HG02840 (cell line): ENCODE data around the gene ALDH3B1.

Experiments
- ATAC-seq: cut with Tn5 transposase; IDR thresholded peaks from one replicate; pipeline ENCODE4 v1.9.1; 2021; ENCODE audit warnings: mild to moderate bottlenecking, moderate library complexity, moderate number of reproducible peaks; ENCODE audit not compliant: unreplicated experiment, low FRiP score

The ALDH3B1 gene

DNA sequence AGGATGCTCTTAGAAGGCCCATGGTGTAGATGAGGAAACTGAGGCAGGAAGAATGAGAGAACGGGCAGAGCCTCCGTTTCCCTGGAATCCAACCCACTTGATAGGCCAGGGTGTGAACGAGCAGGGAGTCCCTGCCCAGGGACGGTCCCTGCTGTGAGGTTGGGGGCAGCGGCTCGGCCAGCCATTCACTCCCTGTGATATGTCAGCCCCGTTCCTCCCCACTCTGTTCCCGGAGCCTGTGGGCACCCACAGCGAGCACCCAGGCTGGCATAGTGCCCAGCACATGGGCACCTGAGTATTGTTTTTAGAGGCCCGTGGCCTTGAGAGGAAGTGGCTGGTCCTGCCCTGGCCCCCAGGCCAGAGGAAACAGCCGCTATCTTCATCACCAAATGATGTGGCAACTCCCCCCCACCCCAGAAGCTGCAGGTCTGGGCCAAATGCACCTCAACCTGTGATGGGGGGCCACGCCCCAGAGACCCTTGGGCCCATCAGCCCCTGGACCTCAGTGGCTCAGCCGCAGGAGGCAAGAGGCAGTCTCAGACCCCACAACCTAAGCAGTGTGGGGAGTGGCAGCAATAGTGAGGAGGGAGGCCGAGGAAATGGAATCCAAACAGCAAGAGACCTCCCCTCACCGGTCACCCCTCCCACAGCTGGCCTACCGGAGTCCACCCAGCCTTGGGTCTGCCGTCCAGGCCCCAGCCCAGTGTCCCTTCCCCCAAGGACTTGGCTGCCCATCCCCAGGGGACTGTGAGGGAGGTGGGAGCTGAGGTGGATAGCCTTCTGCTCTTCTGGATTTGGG, 2.1 kb downstream of the ALDH3B1 start:
- no peak for ATAC-seq

DNA sequence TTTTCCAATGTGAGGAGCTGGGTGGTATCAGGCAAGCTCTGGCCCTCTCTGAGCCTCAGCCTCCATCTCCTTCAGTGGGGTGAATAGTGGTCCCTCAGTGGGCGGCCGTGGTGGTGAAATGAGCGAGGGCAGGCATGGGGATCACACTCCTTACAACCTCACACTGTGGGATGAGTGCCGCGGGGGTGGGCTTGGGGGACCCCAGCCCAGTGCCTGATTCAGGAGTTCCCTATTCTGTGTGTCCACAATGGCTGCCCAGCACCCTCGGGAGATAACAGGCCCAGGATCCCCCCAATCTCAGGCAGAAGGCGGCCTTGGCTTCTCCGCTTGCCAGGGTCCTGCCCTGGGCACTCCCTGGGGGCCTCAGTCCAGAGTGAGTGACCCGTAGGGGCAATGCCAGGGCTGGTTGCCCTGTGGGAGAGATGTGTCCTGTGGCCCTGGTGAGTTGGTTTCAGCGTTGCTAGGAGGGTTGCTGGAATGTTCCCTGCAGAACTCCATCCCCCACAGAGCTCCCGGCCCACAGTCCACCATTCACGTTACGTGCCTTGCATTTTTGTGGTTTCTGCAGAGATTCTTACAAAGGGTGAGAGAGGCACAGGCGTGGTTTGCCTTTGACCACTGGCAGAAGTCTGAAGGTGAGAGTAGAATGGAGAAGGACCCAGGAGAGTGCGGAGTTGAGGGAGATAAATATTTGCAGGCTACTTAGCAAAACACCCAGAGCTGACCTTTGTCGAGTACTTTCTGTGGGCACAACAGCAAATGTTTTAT, 2.9 kb downstream of the ALDH3B1 start:
- ATAC-seq, result no peak

DNA sequence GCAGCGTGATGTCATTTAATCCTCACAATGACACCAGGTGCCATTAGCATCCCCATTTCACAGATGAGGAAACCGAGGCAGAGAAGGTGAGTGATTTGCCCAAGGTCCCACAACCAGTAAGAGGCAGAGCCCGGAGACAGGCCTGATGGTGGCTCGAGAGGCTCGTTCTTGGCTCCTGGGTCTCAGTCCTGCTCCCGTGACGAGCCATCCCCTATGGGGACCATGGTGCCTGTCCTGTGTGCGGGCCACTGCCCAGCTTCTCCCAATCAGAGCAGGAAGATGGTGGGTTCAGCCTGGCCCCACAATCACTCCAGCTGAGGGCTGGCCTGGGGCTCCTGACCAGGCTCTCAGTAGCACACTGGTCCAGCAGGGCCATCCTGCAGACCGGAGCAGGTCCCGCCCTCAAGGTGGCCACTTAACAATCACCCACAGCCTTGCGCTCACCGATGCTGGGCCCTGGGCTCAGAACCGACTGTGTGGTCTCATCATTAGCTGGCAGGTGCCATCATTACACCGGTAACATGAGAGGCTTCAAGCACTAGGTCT, 3.6 kb downstream of the ALDH3B1 start:
- ATAC-seq, result no peak

DNA sequence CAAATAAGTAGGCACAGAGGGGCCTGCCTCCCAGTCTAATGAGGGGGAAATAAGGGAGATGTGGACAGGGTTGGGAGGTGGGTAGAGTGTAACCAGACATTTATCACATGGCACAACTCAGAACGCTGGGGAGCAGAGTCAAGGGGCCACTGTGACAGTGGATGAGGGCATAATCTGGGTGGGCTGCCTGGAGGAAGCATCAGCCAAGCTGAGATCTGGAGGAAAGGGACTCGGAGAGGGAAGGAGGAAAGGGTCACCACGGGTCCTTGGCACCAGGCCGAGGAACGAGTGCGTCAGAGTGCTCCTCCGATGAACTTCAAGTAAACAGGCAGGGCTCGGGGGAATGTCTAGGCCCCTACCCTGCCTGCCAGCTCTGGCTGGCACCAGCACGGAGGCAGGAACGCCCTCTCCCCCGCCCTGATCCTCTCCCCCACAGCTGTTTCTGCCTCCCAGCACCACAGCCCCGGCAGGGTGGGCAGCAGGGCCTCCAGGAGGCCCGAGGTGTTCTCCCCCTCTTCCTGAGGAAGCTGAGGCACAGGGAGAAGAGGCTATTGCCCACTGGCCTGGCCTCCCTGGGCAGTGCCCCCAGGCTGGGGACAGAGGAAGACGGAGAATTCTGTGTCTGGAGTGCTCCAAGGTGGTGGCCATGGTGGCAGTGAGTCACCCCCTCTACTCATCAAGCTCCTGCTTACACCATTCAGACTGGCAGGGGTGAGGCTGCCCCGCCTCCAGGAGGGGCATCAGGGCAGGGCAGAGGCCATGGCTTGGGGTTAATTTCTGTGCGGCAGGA, 4.2 kb downstream of the ALDH3B1 start:
- ATAC-seq, result no peak

DNA sequence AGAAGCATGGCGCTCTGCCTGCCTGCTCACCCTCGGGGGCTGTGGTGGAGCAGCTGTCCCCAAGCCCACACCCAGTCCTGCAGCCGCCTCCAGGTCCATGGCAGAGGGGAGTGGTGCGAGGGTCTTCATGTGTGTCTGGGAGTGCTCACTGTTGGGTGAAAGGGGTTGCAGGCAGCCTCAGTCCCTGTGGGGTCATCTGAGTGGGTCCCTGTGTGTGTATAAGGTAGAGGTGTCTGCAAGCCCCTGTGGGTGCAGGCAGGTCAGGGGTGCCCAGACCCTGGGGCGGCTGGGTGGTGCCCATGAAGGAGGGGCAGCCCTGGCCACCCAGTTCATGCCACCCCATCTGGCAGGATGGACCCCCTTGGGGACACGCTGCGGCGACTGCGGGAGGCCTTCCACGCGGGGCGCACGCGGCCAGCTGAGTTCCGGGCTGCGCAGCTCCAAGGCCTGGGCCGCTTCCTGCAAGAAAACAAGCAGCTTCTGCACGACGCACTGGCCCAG, 4.9 kb downstream of the ALDH3B1 start:
- no peak for ATAC-seq

DNA sequence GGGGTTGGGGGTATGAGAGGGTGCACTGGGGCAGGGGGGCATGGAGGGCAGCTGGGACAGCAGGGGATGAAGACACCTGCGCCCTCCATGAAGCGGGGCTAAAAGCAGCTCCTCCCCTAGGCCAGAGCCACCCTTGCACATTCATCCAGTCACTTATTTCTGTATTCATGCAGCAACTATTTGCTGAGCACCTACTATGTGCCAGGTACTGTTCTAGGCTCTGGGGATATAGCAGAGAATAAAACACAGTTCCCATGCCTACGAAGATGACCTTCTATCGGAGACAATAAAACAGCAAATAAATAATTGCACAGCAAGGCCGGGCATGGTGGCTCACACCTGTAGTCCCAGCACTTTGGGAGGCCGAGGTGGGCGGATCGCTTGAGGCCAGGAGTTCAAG, 5.3 kb downstream of the ALDH3B1 start:
- ATAC-seq, result no peak

DNA sequence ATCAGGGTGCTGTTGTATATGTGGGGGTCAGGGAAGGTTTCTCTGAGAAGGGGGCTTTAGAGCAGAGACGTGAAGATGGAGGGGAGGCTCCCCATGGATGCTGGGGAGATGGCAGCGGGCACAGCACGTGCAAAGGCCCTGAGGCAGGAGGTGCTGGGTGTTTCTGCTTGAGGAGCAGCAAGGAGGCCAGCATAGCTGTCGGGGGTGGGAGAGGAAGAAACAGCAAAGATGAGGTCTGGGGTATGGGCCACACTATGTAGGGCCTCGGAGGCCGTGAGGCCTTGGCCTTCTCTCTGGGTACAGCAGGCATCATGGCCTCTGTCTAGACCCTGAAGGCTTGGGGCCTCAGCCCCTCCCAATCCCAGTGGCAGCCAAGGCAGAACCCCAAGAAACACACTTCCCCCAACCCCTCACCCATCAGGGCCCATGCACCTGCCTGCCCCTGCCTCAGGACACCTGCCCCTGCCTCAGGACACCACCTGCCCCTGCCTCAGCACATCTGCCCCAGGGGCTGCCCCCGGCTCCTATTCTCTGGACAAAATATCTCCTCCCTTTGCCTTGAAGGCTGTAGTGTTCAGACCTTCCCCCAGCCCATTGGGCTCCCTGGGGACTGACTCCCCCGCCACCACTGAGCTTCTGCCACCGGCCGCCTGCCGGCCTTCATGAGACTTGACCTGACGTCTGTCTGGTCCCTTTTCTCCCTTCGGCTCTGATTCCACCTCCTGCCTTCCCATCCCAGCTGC, 6.2 kb downstream of the ALDH3B1 start:
- no peak for ATAC-seq

DNA sequence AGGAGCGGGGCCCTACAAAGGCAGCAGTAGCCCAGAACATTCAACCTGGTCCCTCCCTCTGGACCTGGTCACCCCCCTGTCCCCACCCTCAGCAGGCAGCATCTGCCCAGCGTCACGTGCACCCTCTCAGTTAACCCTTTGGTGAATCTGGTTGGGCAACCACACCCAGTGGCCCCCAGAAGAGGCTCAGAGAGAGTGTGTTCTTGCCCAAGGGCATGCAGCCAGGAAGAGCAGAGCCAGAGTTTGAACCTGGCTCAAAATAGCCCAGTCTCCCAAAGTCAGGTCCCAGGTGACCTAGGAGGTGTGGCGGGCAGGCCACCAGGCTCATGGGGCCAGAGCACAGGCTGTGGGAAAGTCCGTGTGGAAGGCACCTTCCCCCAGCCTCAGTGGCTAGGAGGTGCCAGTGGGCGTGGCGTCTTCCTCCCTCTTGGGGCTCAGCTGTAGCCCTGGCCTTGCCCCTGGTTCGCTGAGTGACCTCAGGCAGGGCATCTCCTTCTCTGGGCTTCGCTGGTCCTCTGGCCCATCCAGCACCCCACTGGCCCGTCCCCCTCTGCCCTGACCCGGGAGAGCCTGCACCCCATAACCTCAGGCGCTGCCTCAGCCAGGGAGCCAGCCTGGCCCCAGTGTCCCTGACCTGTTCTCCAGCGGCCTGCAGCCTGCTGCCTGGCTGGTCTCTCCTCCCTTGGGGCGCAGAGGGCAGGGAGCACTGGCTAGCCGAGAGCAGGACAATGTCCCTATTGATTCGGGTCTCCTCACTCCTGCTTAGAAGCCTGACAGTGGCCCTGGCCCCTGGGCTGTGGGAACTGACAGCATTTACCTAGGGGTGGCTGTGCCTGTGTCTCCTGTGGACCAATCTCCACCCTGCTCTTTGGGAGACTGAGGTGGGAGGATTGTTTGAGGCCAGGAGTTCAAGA, 7.0 kb downstream of the ALDH3B1 start:
- no peak for ATAC-seq

DNA sequence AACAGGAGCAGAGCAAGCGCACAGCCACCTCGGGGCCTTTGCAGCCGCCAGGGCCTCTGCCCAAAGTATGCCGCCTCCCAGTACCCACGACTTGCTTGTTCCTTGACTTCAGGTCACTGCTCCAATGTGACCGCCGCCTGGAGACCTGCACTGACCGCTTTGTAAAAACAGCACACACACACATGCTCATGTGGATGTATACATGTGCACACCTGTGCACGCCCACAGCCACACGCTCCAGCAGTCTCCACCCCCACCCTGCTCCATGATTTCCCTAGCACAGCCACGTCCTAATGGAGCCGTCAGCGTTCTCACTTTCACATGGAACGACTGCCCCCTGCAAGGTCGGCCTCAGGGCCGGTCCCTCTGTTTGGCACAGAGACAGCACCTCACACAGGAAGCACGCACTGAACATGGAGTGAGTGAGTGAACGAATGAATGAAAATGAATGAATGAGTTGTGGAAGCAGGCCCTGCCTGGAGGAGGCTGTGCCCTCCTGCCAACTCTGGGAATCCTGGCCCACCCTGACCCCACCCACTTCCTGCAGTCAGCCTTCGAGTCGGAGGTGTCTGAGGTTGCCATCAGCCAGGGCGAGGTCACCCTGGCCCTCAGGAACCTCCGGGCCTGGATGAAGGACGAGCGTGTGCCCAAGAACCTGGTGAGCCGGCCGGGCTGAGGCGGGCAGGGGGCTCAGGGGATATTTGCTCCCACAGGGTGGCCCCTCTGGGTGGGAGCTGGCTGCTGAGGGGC, 8.0 kb downstream of the ALDH3B1 start:
- ATAC-seq, result no peak

DNA sequence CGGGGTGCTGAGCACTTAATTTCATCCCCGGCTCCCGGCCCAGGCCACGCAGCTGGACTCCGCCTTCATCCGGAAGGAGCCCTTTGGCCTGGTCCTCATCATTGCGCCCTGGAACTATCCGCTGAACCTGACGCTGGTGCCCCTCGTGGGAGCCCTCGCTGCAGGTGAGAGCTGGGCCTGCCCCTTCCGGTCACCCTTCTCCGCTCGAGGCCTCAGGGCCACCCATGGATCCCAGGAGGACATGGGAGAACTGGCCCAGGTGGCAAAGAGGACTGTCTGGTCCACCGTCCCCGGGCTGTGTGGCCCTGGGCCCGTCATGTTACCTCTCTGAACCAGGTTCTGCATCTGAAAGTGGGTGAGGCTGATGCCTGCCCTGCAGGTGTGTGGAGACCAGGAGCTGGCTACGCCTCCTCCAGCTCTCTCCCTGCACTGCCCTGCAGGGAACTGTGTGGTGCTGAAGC, 8.6 kb downstream of the ALDH3B1 start:
- ATAC-seq, result no peak

DNA sequence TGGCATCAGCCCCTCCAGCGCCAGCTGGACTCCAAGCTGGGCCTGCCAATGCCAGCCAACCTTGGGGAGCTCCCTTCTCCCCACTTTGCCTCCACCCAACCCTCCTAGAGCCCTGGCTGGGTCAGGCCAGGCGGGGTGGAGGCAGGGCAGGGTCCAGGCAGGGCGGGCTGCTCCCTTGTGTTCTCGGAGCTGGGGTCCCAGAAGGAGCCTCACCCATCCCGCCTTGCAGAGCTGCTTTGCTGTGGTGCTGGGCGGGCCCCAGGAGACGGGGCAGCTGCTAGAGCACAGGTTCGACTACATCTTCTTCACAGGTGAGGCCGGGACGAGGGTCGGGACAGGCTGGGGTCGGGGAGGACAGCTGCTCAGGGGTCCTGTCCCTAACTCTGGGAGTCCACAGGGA, 9.4 kb downstream of the ALDH3B1 start:
- no peak for ATAC-seq

DNA sequence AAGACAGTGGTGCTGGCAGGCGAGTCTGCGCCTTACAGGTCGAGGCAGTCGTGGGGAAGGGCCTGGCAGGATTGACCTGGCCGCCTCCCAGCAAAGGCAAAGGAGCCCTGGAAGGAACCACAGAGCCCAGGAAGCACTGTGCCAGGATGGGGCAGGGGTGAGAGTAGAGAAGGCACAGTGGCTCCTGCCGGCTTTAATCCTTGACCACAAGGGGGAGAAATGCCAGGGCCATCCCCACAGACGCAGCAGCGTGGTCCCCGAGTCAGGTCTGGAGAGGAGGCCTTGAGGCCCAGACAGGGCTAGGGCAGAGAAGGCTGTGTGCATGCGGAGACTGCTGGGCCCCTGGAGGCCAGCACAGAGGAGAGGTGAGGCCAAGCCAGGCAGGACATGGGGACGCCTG, 10.4 kb downstream of the ALDH3B1 start:
- ATAC-seq, result no peak

DNA sequence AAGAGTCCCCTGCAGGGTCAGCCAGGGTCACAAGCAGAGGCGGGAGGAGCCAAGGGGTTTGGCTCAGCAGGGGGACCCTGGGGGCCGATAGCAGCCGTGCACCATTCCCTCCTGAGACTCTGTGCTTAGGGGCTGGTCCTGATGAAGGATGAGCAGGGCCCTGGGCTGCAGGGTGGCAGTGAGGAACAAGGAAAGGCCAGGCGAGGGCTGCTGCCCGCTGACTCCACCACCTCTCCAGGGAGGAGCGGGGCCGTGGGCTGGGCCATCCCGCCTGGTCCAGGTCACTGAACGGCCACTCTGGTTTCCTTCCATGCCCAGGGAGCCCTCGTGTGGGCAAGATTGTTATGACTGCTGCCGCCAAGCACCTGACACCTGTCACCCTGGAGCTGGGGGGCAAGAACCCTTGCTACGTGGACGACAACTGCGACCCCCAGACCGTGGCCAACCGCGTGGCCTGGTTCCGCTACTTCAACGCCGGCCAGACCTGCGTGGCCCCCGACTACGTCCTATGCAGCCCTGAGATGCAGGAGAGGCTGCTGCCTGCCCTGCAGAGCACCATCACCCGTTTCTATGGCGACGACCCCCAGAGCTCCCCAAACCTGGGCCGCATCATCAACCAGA, 11.2 kb downstream of the ALDH3B1 start:
- no peak for ATAC-seq

DNA sequence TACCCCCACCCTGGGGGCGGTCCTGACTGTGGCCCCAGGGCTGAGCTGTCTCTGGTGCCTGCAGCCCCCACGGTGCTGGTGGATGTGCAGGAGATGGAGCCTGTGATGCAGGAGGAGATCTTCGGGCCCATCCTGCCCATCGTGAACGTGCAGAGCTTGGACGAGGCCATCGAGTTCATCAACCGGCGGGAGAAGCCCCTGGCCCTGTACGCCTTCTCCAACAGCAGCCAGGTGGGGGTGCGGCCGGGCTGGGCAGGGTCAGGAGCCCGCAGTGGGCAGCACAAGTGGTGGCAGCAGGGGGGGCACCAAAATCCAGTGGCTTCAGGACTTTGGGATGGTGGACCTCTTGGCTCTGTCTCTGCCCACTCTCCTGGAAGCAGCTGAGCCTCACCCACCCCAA, 12.4 kb downstream of the ALDH3B1 start:
- ATAC-seq, result no peak

DNA sequence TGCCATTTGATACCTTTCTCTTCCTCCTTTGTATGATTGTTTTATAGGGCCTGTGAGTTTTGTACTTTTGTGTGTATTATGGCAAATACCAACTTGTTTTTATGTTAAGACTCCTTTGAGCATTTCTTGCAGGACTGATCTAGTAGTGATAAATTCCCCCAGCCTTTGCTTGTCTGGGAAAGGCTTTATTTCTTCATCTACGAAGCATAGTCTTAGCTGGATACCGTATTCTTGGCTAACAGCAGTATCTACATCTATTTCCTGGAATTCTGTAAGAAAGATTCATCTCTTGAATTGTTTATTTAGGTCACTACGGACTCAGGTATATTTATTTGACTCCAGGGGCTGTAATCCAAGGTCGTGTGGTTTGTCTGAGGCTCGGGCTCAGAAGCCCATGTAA, 14.4 kb downstream of the ALDH3B1 start:
- no peak for ATAC-seq

DNA sequence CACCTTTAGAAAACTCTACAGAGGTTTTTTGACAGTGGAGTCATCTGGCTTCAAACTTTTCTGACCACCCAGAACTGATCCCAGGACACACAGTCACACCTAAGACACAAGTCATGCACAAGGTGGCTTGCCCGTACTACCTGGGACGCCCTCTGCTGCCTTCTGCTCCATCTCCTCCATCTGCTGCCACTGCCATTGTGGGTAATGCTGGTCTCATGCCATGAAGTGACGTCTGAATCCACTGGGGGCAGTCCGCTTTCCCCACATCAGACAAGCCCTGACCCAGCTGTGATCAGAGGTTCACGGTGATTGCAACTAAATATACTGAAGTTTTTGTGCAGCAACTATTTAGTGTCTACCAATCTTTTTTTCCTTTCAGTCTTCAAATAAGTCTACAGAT, 14.9 kb downstream of the ALDH3B1 start:
- no peak for ATAC-seq

DNA sequence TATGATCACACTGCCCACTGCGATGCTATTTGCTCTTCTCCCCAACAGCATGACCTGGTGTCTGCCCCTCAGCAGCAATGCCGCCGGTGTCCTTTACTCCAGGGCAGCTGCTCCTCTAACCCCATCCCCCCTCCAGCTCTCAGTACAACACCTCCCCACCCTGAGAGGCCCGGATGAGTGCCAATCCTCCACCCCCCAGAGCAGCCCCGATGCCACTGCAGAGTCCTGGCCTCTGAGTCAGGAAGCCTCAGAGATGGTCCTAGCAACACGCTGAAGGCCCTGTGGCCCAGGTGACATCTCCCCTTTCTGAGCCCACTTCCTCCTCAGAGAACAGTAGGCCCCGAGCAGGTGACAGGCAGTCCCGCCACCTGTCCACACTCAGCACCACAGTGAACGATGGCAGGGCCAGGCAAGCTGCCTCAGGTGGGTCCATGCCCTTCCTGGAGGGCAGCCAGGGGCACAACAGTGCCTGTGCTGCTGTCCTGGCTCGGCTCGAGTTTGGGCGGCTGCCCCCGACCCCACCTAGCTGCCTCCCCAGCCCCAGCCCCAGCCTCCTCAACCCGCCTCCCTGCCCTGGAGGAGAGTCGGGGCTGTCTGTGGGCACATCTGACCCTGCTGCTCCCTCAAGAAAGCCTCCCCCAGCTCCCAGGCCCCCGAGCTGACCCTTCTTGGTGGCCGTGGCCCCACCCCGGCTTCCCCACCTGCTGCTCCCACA, 16.4 kb downstream of the ALDH3B1 start:
- ATAC-seq, result no peak
